WTC11 (cell line): ENCODE measurements around the gene ACADVL.

Experiments used
- ATF1 ChIP-seq: sonication (generic); formaldehyde crosslinking; IDR thresholded peaks from 2 replicates; pipeline ENCODE4 v1.8.1; 2023; ENCODE audit warnings: mild to moderate bottlenecking, moderate library complexity, missing genetic modification reagents
- ATF3 ChIP-seq: sonication (generic); formaldehyde crosslinking; conservative IDR thresholded peaks from 2 replicates; pipeline ENCODE4 v1.8.1; 2022; ENCODE audit warnings: mild to moderate bottlenecking, missing genetic modification reagents
- CREM ChIP-seq: sonication (generic); formaldehyde crosslinking; IDR thresholded peaks from 2 replicates; pipeline ENCODE4 v1.8.1; 2022; ENCODE audit warnings: mild to moderate bottlenecking, missing genetic modification reagents, moderate library complexity
- CTCF ChIP-seq: fragments of 200-600 bp; IDR thresholded peaks from 2 replicates; pipeline ENCODE4 v1.8.0; 2022; ENCODE audit warnings: antibody characterized with exemption
- IRF1 ChIP-seq: sonication (generic); formaldehyde crosslinking; IDR thresholded peaks from 2 replicates; pipeline ENCODE4 v1.8.0; 2023; ENCODE audit warnings: missing genetic modification reagents
- MAX ChIP-seq: sonication (generic); formaldehyde crosslinking; IDR thresholded peaks from 2 replicates; pipeline ENCODE4 v1.8.0; 2022; ENCODE audit warnings: mild to moderate bottlenecking, missing genetic modification reagents
- NR1H2 ChIP-seq: sonication (generic); formaldehyde crosslinking; IDR thresholded peaks from 2 replicates; pipeline ENCODE4 v1.9.0; 2021; ENCODE audit warnings: mild to moderate bottlenecking, moderate library complexity, missing genetic modification reagents
- NR3C1 ChIP-seq: sonication (generic); formaldehyde crosslinking; conservative IDR thresholded peaks from 2 replicates; pipeline ENCODE4 v1.8.1; 2023; ENCODE audit warnings: low read depth, mild to moderate bottlenecking, missing genetic modification reagents
- ZNF671 ChIP-seq: fragments of 250-450 bp; sonication (Bioruptor Pico); IDR thresholded peaks from 2 replicates; pipeline ENCODE4 v1.8.0; 2021; ENCODE audit warnings: mild to moderate bottlenecking

- no peak for TF ChIP-seq NR3C1 (CRISPR knock-in tag)
- no peak for TF ChIP-seq CTCF
- no peak for TF ChIP-seq MAX (CRISPR knock-in tag)
- TF ChIP-seq ATF3 (CRISPR knock-in tag): no peak
- no peak for TF ChIP-seq NR1H2 (CRISPR knock-in tag)
- no peak for TF ChIP-seq IRF1 (CRISPR knock-in tag)
- TF ChIP-seq ZNF671 (CRISPR knock-in tag): no peak
- TF ChIP-seq ATF1 (CRISPR knock-in tag): no peak
- no peak for TF ChIP-seq CREM (CRISPR knock-in tag)
Observed at GRCh38 chr17:7219229-7219811, 418 bp upstream of the ACADVL start.
